WTC11 (cell line): ENCODE data around the gene KCNN4. TPM values are rescaled to one million over a fixed set of nuclear protein-coding genes. Genes with fewer than 3 reads are reported as not detected.

Experiments
- ATAC-seq: fragments of 200-7000 bp; cut with Tn5 transposase; 2 replicates; pipeline ENCODE4 v1.10.0; 2021; ENCODE audit warnings: mild to moderate bottlenecking, moderate library complexity
- CTCF ChIA-PET: fragments of 300-600 bp; sonication (Branson Sonifier 250); formaldehyde crosslinking; loops from one replicate; lab custom pipeline; 2021; ENCODE audit warnings: antibody characterized with exemption; lab: Charles Lee
- POLR2A ChIA-PET: fragments of 350-600 bp; sonication (Branson Sonifier 250); formaldehyde crosslinking; loops from one replicate; lab custom pipeline; 2021; ENCODE audit warnings: antibody characterized with exemption; lab: Charles Lee
- DNase-seq: peaks from one replicate; pipeline ENCODE4 v3.0.0; 2021; ENCODE audit warnings: low spot score
- H3K27ac Mint-ChIP-seq: 2 replicates; pipeline ENCODE4 v1.8.0; 2021; ENCODE audit warnings: mixed read lengths
- H3K27me3 Mint-ChIP-seq: 2 replicates; pipeline ENCODE4 v1.8.0; 2021; ENCODE audit warnings: low read depth, mild to moderate bottlenecking, moderate library complexity, mixed read lengths
- H3K36me3 Mint-ChIP-seq: 2 replicates; pipeline ENCODE4 v1.8.0; 2021; ENCODE audit warnings: mixed read lengths
- H3K4me1 Mint-ChIP-seq: 2 replicates; pipeline ENCODE4 v1.8.0; 2022; ENCODE audit warnings: mixed read lengths
- H3K4me3 Mint-ChIP-seq: 2 replicates; pipeline ENCODE4 v1.8.0; 2021; ENCODE audit warnings: mild to moderate bottlenecking, moderate library complexity, mixed read lengths
- H3K9me3 Mint-ChIP-seq: 2 replicates; pipeline ENCODE4 v1.8.0; 2021; ENCODE audit warnings: mixed read lengths
- CREB1 ChIP-seq: sonication (generic); formaldehyde crosslinking; IDR thresholded peaks from 2 replicates; pipeline ENCODE4 v1.8.0; 2023; ENCODE audit warnings: mild to moderate bottlenecking, missing genetic modification reagents
- FOXJ3 ChIP-seq: sonication (generic); formaldehyde crosslinking; IDR thresholded peaks from 2 replicates; pipeline ENCODE4 v1.9.0; 2021; ENCODE audit warnings: missing genetic modification reagents, mild to moderate bottlenecking, borderline replicate concordance
- GTF2I ChIP-seq: fragments of 250-450 bp; sonication (Bioruptor Pico); conservative IDR thresholded peaks from 2 replicates; pipeline ENCODE4 v1.4.0; 2021; ENCODE audit warnings: mild to moderate bottlenecking
- JAZF1 ChIP-seq: fragments of 250-450 bp; sonication (Bioruptor Pico); IDR thresholded peaks from 2 replicates; pipeline ENCODE4 v1.9.0; 2021; ENCODE audit warnings: moderate library complexity, mild to moderate bottlenecking, inconsistent platforms
- OVOL2 ChIP-seq: fragments of 250-450 bp; sonication (Bioruptor Pico); IDR thresholded peaks from 2 replicates; pipeline ENCODE4 v1.9.0; 2021; ENCODE audit warnings: mild to moderate bottlenecking, borderline replicate concordance
- SMAD3 ChIP-seq: sonication (generic); formaldehyde crosslinking; IDR thresholded peaks from 2 replicates; pipeline ENCODE4 v1.8.0; 2022; ENCODE audit warnings: missing genetic modification reagents, mild to moderate bottlenecking, borderline replicate concordance
- SP1 ChIP-seq: sonication (generic); formaldehyde crosslinking; conservative IDR thresholded peaks from 2 replicates; pipeline ENCODE4 v1.8.1; 2022; ENCODE audit warnings: missing genetic modification reagents
- ZBTB21 ChIP-seq: sonication (generic); formaldehyde crosslinking; IDR thresholded peaks from 2 replicates; pipeline ENCODE4 v1.8.1; 2023; ENCODE audit warnings: mild to moderate bottlenecking, missing genetic modification reagents, borderline replicate concordance
- ZNF219 ChIP-seq: sonication (generic); formaldehyde crosslinking; IDR thresholded peaks from 2 replicates; pipeline ENCODE4 v1.8.0; 2023; ENCODE audit warnings: missing genetic modification reagents, mild to moderate bottlenecking, borderline replicate concordance
- ZNF416 ChIP-seq: fragments of 250-450 bp; sonication (Bioruptor Pico); IDR thresholded peaks from 2 replicates; pipeline ENCODE4 v1.9.0; 2021; ENCODE audit warnings: mild to moderate bottlenecking, inconsistent platforms
- total RNA-seq: library from RNA; stranded (reverse); gene quantifications from 3 replicates; pipeline ENCODE4 v1.2.3, GENCODE V29; 2021
- TF ChIP-seq, protein P1 (sequence below): sonication (generic); formaldehyde crosslinking; IDR thresholded peaks from 2 replicates; pipeline ENCODE4 v1.8.0; 2023; ENCODE audit warnings: missing genetic modification reagents
- TF ChIP-seq, protein P2 (sequence below): sonication (generic); formaldehyde crosslinking; conservative IDR thresholded peaks from 2 replicates; pipeline ENCODE4 v1.8.1; 2023; ENCODE audit warnings: mild to moderate bottlenecking, low read depth, missing genetic modification reagents, moderate library complexity
- TF ChIP-seq, protein P3 (sequence below): sonication (generic); formaldehyde crosslinking; IDR thresholded peaks from 2 replicates; pipeline ENCODE4 v1.8.0; 2022; ENCODE audit warnings: missing genetic modification reagents
- TF ChIP-seq, protein P4 (sequence below): sonication (generic); formaldehyde crosslinking; IDR thresholded peaks from 2 replicates; pipeline ENCODE4 v1.8.0; 2023; ENCODE audit warnings: missing genetic modification reagents, mild to moderate bottlenecking, borderline replicate concordance

The KCNN4 gene
- total RNA-seq, 1 experiment from 2014 or later = 0.98 TPM

DNA sequence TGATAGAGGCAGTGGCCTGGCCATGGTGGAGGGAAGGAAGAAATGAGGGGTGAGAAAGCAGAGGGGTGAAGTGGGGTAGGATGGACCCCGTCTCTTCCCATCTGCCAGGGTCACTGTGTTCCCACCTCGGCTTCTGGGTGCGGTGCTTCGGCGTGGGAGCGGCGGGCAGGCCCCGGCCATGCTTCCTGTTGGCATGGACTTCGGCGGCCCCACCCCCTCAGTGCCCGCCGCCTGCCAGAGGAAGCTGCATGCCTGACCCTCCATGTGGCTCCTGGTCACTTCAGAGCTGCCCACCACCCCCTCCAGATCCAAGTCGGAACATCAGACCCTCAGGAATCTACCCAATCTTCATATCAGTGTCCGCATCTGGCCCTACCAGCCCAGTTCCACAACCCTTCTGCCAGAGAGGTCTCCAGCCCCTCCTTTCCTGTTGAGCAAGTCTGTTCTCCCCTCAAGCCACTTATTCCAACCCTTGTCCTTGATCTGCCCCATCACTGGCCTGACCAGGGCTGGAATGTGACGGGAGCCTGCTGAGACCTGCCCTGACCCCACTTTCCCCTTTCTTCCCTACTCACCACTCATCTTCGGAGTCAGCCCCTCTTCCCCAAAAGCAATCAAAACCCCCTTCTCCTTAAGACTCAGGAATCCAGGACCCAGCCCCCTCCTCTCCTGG, 1.5 kb downstream of the KCNN4 start:
- peaks cover 38% of the 10 kb centered on the region for H3K4me1 Mint-ChIP-seq
- H3K27me3 Mint-ChIP-seq = peaks cover 29% of the 10 kb centered on the region
- CTCF ChIA-PET = interaction anchor here (0.6 to 7.4 kb wide), 5 partner anchors 13 to 34 kb away, joined by 3 to 101 read pairs (median 4); partner anchors contain the start of genes LYPD5 and SMG9
- no peak for DNase-seq
- H3K36me3 Mint-ChIP-seq = no peaks in the 10 kb centered on the region
- no peak overlapping the region for H3K4me3 Mint-ChIP-seq
- POLR2A ChIA-PET = no interaction called here
- H3K27ac Mint-ChIP-seq = no peak overlapping the region
- H3K9me3 Mint-ChIP-seq = no peaks in the 10 kb centered on the region
- TF ChIP-seq GTF2I (no peak), FOXJ3 (CRISPR knock-in tag) (no peak), CREB1 (CRISPR knock-in tag) (no peak), ZNF416 (no peak), ZNF219 (no peak), SP1 (no peak), JAZF1 (no peak)
- TF ChIP-seq, protein P1, sequence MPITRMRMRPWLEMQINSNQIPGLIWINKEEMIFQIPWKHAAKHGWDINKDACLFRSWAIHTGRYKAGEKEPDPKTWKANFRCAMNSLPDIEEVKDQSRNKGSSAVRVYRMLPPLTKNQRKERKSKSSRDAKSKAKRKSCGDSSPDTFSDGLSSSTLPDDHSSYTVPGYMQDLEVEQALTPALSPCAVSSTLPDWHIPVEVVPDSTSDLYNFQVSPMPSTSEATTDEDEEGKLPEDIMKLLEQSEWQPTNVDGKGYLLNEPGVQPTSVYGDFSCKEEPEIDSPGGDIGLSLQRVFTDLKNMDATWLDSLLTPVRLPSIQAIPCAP (CRISPR knock-in tag) = no peak
- TF ChIP-seq, protein P2, sequence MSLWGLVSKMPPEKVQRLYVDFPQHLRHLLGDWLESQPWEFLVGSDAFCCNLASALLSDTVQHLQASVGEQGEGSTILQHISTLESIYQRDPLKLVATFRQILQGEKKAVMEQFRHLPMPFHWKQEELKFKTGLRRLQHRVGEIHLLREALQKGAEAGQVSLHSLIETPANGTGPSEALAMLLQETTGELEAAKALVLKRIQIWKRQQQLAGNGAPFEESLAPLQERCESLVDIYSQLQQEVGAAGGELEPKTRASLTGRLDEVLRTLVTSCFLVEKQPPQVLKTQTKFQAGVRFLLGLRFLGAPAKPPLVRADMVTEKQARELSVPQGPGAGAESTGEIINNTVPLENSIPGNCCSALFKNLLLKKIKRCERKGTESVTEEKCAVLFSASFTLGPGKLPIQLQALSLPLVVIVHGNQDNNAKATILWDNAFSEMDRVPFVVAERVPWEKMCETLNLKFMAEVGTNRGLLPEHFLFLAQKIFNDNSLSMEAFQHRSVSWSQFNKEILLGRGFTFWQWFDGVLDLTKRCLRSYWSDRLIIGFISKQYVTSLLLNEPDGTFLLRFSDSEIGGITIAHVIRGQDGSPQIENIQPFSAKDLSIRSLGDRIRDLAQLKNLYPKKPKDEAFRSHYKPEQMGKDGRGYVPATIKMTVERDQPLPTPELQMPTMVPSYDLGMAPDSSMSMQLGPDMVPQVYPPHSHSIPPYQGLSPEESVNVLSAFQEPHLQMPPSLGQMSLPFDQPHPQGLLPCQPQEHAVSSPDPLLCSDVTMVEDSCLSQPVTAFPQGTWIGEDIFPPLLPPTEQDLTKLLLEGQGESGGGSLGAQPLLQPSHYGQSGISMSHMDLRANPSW = no peak
- TF ChIP-seq, protein P3, sequence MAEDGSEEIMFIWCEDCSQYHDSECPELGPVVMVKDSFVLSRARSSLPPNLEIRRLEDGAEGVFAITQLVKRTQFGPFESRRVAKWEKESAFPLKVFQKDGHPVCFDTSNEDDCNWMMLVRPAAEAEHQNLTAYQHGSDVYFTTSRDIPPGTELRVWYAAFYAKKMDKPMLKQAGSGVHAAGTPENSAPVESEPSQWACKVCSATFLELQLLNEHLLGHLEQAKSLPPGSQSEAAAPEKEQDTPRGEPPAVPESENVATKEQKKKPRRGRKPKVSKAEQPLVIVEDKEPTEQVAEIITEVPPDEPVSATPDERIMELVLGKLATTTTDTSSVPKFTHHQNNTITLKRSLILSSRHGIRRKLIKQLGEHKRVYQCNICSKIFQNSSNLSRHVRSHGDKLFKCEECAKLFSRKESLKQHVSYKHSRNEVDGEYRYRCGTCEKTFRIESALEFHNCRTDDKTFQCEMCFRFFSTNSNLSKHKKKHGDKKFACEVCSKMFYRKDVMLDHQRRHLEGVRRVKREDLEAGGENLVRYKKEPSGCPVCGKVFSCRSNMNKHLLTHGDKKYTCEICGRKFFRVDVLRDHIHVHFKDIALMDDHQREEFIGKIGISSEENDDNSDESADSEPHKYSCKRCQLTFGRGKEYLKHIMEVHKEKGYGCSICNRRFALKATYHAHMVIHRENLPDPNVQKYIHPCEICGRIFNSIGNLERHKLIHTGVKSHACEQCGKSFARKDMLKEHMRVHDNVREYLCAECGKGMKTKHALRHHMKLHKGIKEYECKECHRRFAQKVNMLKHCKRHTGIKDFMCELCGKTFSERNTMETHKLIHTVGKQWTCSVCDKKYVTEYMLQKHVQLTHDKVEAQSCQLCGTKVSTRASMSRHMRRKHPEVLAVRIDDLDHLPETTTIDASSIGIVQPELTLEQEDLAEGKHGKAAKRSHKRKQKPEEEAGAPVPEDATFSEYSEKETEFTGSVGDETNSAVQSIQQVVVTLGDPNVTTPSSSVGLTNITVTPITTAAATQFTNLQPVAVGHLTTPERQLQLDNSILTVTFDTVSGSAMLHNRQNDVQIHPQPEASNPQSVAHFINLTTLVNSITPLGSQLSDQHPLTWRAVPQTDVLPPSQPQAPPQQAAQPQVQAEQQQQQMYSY (CRISPR knock-in tag) = no peak
- no peak for ATAC-seq

DNA sequence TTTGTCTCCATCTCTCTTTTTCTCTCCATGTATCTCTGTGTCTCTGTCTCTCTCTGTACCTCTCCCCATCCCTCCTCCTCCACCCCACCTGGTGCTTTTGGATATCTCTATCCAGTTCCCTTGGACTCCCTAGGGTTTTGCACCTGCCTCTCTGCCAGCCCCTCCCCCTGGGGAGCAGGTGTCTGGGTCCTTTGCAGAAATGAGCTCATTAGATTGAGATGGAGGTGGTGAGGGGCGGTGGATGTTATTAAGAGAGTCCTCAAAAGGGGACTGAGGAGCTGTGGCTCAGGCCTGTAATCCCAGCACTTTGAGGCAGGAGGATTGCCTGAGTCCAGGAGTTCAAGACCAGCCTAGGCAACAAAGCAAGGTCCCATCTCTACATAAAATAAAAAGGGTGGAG, 2.1 kb downstream of the KCNN4 start:
- ATAC-seq = no peak
- no peak for DNase-seq
- Mint-ChIP-seq H3K27me3 (peaks cover 35% of the 10 kb centered on the region), H3K4me1 (peaks cover 39% of the 10 kb centered on the region), H3K36me3 (no peaks in the 10 kb centered on the region), H3K27ac (no peak overlapping the region), H3K9me3 (no peaks in the 10 kb centered on the region), H3K4me3 (no peak overlapping the region)
- POLR2A ChIA-PET = no interaction called here
- TF ChIP-seq ZBTB21 (no peak), SMAD3 (CRISPR knock-in tag) (no peak), OVOL2 (no peak)
- TF ChIP-seq, protein P4, sequence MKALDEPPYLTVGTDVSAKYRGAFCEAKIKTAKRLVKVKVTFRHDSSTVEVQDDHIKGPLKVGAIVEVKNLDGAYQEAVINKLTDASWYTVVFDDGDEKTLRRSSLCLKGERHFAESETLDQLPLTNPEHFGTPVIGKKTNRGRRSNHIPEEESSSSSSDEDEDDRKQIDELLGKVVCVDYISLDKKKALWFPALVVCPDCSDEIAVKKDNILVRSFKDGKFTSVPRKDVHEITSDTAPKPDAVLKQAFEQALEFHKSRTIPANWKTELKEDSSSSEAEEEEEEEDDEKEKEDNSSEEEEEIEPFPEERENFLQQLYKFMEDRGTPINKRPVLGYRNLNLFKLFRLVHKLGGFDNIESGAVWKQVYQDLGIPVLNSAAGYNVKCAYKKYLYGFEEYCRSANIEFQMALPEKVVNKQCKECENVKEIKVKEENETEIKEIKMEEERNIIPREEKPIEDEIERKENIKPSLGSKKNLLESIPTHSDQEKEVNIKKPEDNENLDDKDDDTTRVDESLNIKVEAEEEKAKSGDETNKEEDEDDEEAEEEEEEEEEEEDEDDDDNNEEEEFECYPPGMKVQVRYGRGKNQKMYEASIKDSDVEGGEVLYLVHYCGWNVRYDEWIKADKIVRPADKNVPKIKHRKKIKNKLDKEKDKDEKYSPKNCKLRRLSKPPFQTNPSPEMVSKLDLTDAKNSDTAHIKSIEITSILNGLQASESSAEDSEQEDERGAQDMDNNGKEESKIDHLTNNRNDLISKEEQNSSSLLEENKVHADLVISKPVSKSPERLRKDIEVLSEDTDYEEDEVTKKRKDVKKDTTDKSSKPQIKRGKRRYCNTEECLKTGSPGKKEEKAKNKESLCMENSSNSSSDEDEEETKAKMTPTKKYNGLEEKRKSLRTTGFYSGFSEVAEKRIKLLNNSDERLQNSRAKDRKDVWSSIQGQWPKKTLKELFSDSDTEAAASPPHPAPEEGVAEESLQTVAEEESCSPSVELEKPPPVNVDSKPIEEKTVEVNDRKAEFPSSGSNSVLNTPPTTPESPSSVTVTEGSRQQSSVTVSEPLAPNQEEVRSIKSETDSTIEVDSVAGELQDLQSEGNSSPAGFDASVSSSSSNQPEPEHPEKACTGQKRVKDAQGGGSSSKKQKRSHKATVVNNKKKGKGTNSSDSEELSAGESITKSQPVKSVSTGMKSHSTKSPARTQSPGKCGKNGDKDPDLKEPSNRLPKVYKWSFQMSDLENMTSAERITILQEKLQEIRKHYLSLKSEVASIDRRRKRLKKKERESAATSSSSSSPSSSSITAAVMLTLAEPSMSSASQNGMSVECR (CRISPR knock-in tag) = no peak
- CTCF ChIA-PET = interaction anchor here (0.5 to 7.4 kb wide), 4 partner anchors 12 to 56 kb away, joined by 4 to 101 read pairs (median 7); no protein-coding TSS in a partner anchor
